Measurements from ENCODE around the gene JAKMIP1.

The JAKMIP1 gene

GRCh38 chr4:5992171-5992827, 208.1 kb downstream of the JAKMIP1 start:
- no peak for DNase-seq (ENCODE audit: low spot score)

GRCh38 chr4:5991405-5991804, 208.9 kb downstream of the JAKMIP1 start:
- DNase-seq (ENCODE audit: low spot score), result no peak

GRCh38 chr4:5990446-5991160, 209.7 kb downstream of the JAKMIP1 start:
- DNase-seq (ENCODE audit: low spot score), result no peak

- no peak for DNase-seq (ENCODE audit: low spot score)
These were observed 210.8 kb downstream of the JAKMIP1 start for GRCh38 chr4:5989236-5990225.

GRCh38 chr4:5988086-5988845, 212.1 kb downstream of the JAKMIP1 start:
- no peak for DNase-seq (ENCODE audit: low spot score)

- DNase-seq (ENCODE audit: low spot score), result no peak
These were observed 215.5 kb downstream of the JAKMIP1 start for GRCh38 chr4:5984843-5985242.

GRCh38 chr4:5982156-5982973, 218.0 kb downstream of the JAKMIP1 start:
- no peak for DNase-seq (ENCODE audit: low spot score)

- DNase-seq (ENCODE audit: low spot score), result no peak
These were observed 219.8 kb downstream of the JAKMIP1 start for GRCh38 chr4:5980436-5981155.

GRCh38 chr4:5979981-5980380, 220.4 kb downstream of the JAKMIP1 start:
- peak; percentile 22 for DNase-seq (ENCODE audit: low spot score)

- no peak for DNase-seq (ENCODE audit: low spot score)
These were observed 223.4 kb downstream of the JAKMIP1 start for GRCh38 chr4:5976921-5977320.

GRCh38 chr4:5976431-5976830, 223.9 kb downstream of the JAKMIP1 start:
- DNase-seq (ENCODE audit: low spot score), result no peak
